HG02642 (cell line): ENCODE results near the gene USP17L17.
"Not testable (repeated sequence)": the region's sequence is repeated elsewhere in the genome, so short reads cannot be mapped to it uniquely, and the experiment has no call there.

ENCODE experiments used
- ATAC-seq: cut with Tn5 transposase; IDR thresholded peaks from one replicate; pipeline ENCODE4 v1.9.1; 2021; ENCODE audit warnings: mild to moderate bottlenecking; ENCODE audit not compliant: unreplicated experiment, poor library complexity

Gene USP17L17, protein sequence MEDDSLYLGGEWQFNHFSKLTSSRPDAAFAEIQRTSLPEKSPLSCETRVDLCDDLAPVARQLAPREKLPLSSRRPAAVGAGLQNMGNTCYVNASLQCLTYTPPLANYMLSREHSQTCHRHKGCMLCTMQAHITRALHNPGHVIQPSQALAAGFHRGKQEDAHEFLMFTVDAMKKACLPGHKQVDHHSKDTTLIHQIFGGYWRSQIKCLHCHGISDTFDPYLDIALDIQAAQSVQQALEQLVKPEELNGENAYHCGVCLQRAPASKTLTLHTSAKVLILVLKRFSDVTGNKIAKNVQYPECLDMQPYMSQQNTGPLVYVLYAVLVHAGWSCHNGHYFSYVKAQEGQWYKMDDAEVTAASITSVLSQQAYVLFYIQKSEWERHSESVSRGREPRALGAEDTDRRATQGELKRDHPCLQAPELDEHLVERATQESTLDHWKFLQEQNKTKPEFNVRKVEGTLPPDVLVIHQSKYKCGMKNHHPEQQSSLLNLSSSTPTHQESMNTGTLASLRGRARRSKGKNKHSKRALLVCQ

DNA sequence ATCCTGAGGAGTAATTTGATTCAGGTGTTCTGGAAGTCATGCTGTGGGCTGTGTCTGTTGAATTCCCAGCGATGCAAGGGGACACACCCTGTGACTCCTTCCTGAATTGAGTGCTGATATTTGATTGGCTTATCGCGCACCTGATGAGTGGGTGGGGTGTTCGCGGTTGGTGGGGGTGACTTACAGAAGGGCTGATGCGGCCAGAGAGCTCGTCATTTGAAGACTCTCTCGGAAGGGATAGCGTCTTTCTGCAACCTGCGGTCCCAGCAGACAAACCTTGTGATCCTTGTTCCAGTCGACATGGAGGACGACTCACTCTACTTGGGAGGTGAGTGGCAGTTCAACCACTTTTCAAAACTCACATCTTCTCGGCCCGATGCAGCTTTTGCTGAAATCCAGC, at the start of gene USP17L17:
USP17L17 (plus strand) TSS at position 301 of the 400 bp plus-strand sequence; CDS start at position 301, 0 bp downstream.
- not testable (repeated sequence) for ATAC-seq

DNA sequence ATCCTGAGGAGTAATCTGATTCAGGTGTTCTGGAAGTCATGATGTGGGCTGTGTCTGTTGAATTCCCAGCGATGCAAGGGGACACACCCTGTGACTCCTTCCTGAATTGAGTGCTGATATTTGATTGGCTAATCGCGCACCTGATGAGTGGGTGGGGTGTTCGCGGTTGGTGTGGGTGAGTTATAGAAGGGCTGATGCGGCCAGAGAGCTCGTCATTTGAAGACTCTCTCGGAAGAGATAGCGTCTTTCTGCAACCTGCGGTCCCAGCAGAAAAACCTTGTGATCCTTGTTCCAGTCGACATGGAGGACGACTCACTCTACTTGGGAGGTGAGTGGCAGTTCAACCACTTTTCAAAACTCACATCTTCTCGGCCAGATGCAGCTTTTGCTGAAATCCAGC, 33.3 kb upstream of the USP17L17 start, which contains the start of gene USP17L10:
USP17L10 (plus strand) TSS at position 301 of the 400 bp plus-strand sequence; CDS start at position 301, 0 bp downstream.
- ATAC-seq, result not testable (repeated sequence)

GRCh38 chr4:9214701-9215100, 29.0 kb upstream of the USP17L17 start:
- ATAC-seq, result not testable (repeated sequence)

DNA sequence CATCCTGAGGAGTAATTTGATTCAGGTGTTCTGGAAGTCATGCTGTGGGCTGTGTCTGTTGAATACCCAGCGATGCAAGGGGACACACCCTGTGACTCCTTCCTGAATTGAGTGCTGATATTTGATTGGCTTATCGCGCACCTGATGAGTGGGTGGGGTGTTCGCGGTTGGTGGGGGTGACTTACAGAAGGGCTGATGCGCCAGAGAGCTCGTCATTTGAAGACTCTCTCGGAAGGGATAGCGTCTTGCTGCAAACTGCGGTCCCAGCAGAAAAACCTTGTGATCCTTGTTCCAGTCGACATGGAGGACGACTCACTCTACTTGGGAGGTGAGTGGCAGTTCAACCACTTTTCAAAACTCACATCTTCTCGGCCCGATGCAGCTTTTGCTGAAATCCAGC, 28.6 kb upstream of the USP17L17 start, which contains the start of gene USP17L11:
USP17L11 (plus strand) TSS at position 301 of the 400 bp plus-strand sequence; CDS start at position 301, 0 bp downstream.
- ATAC-seq, result not testable (repeated sequence)

- not testable (repeated sequence) for ATAC-seq
Observed at GRCh38 chr4:9219852-9220251, 23.8 kb upstream of the USP17L17 start, which contains the start of gene USP17L12. Gene USP17L12 (plus strand): TSS chr4:9220152. CDS start chr4:9220152, 0 bp downstream.

GRCh38 chr4:9224596-9224995, 19.1 kb upstream of the USP17L17 start, which contains the start of gene USP17L13:
Gene USP17L13 (plus strand): TSS chr4:9224896. CDS start chr4:9224896, 0 bp downstream.
- not testable (repeated sequence) for ATAC-seq

GRCh38 chr4:9230249-9230648, 13.4 kb upstream of the USP17L17 start:
- ATAC-seq, result not testable (repeated sequence)

- ATAC-seq, result not testable (repeated sequence)
Observed at GRCh38 chr4:9234085-9234484, 9.6 kb upstream of the USP17L17 start, which contains the start of gene USP17L15. Gene USP17L15 (plus strand): TSS chr4:9234385. CDS start chr4:9234385, 0 bp downstream.

- not testable (repeated sequence) for ATAC-seq
Observed at GRCh38 chr4:9238461-9238860, 5.2 kb upstream of the USP17L17 start.

DNA sequence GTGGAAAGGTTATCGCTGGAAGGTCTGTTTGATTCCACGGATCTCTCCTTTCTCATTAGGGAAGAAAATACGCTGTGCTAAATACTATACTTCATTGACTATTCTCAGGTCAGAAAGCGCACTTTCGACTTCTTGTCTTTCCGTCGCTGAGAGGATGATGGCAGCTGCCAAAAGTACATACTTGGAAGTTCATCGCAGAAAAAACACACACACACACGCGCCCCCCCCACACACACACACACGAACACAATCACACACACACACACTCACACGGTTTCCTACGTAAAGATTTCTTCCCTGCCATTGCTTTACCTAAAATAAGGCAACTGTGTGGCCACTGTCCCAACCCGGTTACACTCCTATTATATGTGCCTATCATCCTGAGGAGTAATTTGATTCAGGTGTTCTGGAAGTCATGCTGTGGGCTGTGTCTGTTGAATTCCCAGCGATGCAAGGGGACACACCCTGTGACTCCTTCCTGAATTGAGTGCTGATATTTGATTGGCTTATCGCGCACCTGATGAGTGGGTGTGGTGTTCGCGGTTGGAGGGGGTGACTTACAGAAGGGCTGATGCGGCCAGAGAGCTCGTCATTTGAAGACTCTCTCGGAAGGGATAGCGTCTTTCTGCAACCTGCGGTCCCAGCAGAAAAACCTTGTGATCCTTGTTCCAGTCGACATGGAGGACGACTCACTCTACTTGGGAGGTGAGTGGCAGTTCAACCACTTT, 4.4 kb downstream of the USP17L17 start, which contains the start of gene USP17L18:
USP17L18 (plus strand) TSS at position 678 of the 728 bp plus-strand sequence; CDS start at position 678, 0 bp downstream.
- not testable (repeated sequence) for ATAC-seq

DNA sequence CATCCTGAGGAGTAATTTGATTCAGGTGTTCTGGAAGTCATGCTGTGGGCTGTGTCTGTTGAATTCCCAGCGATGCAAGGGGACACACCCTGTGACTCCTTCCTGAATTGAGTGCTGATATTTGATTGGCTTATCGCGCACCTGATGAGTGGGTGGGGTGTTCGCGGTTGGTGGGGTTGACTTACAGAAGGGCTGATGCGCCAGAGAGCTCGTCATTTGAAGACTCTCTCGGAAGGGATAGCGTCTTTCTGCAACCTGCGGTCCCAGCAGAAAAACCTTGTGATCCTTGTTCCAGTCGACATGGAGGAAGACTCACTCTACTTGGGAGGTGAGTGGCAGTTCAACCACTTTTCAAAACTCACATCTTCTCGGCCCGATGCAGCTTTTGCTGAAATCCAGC, 9.4 kb downstream of the USP17L17 start, which contains the start of gene USP17L19:
USP17L19 (plus strand) TSS at position 301 of the 400 bp plus-strand sequence; CDS start at position 301, 0 bp downstream.
- ATAC-seq, result not testable (repeated sequence)

GRCh38 chr4:9257824-9258223, 14.1 kb downstream of the USP17L17 start, which contains the start of gene USP17L20:
Gene USP17L20 (plus strand): TSS chr4:9258124. CDS start chr4:9258124, 0 bp downstream.
- ATAC-seq, result not testable (repeated sequence)

DNA sequence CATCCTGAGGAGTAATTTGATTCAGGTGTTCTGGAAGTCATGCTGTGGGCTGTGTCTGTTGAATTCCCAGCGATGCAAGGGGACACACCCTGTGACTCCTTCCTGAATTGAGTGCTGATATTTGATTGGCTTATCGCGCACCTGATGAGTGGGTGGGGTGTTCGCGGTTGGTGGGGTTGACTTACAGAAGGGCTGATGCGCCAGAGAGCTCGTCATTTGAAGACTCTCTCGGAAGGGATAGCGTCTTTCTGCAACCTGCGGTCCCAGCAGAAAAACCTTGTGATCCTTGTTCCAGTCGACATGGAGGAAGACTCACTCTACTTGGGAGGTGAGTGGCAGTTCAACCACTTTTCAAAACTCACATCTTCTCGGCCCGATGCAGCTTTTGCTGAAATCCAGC, 18.9 kb downstream of the USP17L17 start, which contains the start of gene USP17L21:
USP17L21 (plus strand) TSS at position 301 of the 400 bp plus-strand sequence; CDS start at position 301, 0 bp downstream.
- ATAC-seq, result not testable (repeated sequence)

DNA sequence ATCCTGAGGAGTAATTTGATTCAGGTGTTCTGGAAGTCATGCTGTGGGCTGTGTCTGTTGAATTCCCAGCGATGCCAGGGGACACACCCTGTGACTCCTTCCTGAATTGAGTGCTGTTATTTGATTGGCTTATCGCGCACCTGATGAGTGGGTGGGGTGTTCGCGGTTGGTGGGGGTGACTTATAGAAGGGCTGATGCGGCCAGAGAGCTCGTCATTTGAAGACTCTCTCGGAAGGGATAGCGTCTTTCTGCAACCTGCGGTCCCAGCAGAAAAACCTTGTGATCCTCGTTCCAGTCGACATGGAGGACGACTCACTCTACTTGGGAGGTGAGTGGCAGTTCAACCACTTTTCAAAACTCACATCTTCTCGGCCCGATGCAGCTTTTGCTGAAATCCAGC, 23.6 kb downstream of the USP17L17 start, which contains the start of gene USP17L22:
USP17L22 (plus strand) TSS at position 301 of the 400 bp plus-strand sequence; CDS start at position 301, 0 bp downstream.
- not testable (repeated sequence) for ATAC-seq

DNA sequence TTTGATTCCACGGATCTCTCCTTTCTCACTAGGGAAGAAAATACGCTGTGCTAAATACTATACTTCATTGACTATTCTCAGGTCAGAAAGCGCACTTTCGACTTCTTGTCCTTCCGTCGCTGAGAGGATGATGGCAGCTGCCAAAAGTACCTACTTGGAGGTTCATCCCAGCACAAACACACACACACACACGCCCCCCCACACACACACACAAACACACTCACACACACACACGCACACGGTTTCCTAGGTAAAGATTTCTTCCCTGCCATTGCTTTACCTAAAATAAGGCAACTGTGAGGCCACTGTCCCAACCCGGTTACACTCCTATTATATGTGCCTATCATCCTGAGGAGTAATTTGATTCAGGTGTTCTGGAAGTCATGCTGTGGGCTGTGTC, 28.0 kb downstream of the USP17L17 start:
- ATAC-seq, result not testable (repeated sequence)
